DOHH2 (cell line): ENCODE measurements around the gene MYL12B.
A peak's percentile ranks its signal among the peaks of the same experiment; 100 is the strongest.

Source experiments
- H3F3A ChIP-seq: fragments of 200-600 bp; sonication (generic), shearing (Covaris generic); 2 replicates; pipeline ENCODE4 v1.6.0; 2016; ENCODE audit warnings: antibody characterized with exemption, mild to moderate bottlenecking; ENCODE audit not compliant: control insufficient read depth, insufficient read depth
- H3K27ac ChIP-seq: fragments of 200-600 bp; sonication (generic); 2 replicates; pipeline ENCODE4 v1.5.1; 2014; ENCODE audit warnings: low read depth, mild to moderate bottlenecking, low read length, moderate library complexity
- H3K27me3 ChIP-seq: fragments of 200-600 bp; sonication (generic); 2 replicates; pipeline ENCODE4 v1.6.1; 2014; ENCODE audit warnings: mild to moderate bottlenecking, low read length, mixed read lengths; ENCODE audit not compliant: control insufficient read depth
- H3K36me3 ChIP-seq: fragments of 200-600 bp; sonication (generic); 2 replicates; pipeline ENCODE4 v1.6.1; 2014; ENCODE audit warnings: mild to moderate bottlenecking, low read length, moderate library complexity, mixed read lengths; ENCODE audit not compliant: control insufficient read depth
- H3K4me1 ChIP-seq: fragments of 200-600 bp; sonication (generic); 2 replicates; pipeline ENCODE4 v1.6.1; 2014; ENCODE audit warnings: mild to moderate bottlenecking, low read length, mixed read lengths; ENCODE audit not compliant: control insufficient read depth
- H3K4me2 ChIP-seq: fragments of 200-600 bp; sonication (generic); 2 replicates; pipeline ENCODE4 v1.6.0; 2014; ENCODE audit warnings: mild to moderate bottlenecking, low read length, moderate library complexity
- H3K4me3 ChIP-seq: fragments of 200-600 bp; sonication (generic); 2 replicates; pipeline ENCODE4 v1.5.1; 2014; ENCODE audit warnings: mild to moderate bottlenecking, low read length, mixed read lengths
- H3K79me2 ChIP-seq: fragments of 200-600 bp; sonication (generic); 2 replicates; pipeline ENCODE4 v1.6.1; 2014; ENCODE audit warnings: mild to moderate bottlenecking, low read length, mixed read lengths; ENCODE audit not compliant: control insufficient read depth
- H3K9me2 ChIP-seq: fragments of 200-600 bp; sonication (generic); replicated peaks from 2 replicates; pipeline ENCODE4 v1.6.1; 2014; ENCODE audit warnings: mild to moderate bottlenecking, low read length, mixed read lengths; ENCODE audit not compliant: control insufficient read depth
- H3K9me3 ChIP-seq: fragments of 200-600 bp; sonication (generic); 2 replicates; pipeline ENCODE4 v1.6.1; 2014; ENCODE audit warnings: antibody characterized with exemption, low read length, mixed read lengths; ENCODE audit not compliant: control insufficient read depth, insufficient read depth
- H4K20me1 ChIP-seq: fragments of 200-600 bp; sonication (generic); 2 replicates; pipeline ENCODE4 v1.6.0; 2014; ENCODE audit warnings: low read depth, mild to moderate bottlenecking, antibody characterized with exemption, low read length, moderate library complexity; ENCODE audit not compliant: control insufficient read depth, insufficient read depth
- EZH2phosphoT487 ChIP-seq: fragments of 200-600 bp; sonication (generic); IDR thresholded peaks from 2 replicates; pipeline ENCODE4 v1.6.1; 2017; ENCODE audit warnings: borderline replicate concordance, mild to moderate bottlenecking, antibody characterized with exemption, low read length, moderate library complexity, mixed read lengths
- TF ChIP-seq, protein P1 (sequence below): fragments of 200-600 bp; sonication (generic); IDR thresholded peaks from one replicate; pipeline ENCODE4 v1.5.1; 2014; ENCODE audit warnings: antibody characterized with exemption, mild to moderate bottlenecking, low read depth, low read length; ENCODE audit not compliant: poor library complexity, severe bottlenecking

Gene MYL12B

DNA sequence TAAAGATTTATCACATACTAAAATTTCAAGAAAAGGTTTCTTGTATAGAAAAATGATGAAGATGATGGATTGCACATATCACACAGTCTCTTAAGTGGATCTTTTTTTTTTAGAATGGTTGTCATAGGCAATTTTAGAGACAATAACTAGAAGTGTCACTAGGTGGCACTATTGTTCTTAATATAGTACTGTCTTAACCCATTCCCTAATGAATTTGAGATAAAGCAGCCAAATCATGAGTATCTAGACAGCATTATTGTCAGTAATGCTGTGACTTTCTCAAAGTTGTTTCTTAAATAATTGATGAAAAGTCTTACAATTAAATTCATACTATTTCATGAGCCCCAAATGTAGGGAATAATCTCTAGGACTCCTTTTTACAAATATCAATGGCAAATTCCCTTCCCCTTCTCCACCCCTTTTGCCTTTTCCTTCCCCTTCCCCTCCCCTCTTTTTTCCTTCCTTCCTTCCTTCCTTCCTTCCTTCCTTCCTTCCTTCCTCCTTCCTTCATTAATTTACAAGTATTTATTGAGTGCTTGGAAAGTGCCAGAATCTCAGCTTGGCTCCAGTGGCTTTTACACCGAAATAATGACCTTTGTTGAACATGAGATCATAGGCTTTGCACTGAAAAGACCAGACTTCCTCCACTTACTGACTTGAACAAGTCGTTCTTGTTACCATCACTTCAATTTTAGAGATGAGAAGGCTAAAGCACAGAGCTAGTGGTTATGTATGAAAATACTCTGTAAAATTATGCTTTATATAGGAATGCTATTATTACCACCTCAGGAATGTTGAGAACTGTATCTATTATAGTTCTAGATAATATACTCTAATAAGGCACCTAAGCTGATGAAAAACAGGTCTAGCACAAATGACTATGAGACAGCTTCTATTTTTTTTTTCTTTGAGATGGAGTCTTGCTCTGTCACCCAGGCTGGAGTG, 19.8 kb downstream of the MYL12B start:
- H3K9me2 ChIP-seq = no peaks in the 10 kb centered on the region
- peaks cover 21% of the 10 kb centered on the region for H3F3A ChIP-seq
- H3K4me3 ChIP-seq = no peak overlapping the region
- H3K9me3 ChIP-seq = peaks cover 4% of the 10 kb centered on the region; the same call in 1 of the 2 replicates
- TF ChIP-seq, protein P1, sequence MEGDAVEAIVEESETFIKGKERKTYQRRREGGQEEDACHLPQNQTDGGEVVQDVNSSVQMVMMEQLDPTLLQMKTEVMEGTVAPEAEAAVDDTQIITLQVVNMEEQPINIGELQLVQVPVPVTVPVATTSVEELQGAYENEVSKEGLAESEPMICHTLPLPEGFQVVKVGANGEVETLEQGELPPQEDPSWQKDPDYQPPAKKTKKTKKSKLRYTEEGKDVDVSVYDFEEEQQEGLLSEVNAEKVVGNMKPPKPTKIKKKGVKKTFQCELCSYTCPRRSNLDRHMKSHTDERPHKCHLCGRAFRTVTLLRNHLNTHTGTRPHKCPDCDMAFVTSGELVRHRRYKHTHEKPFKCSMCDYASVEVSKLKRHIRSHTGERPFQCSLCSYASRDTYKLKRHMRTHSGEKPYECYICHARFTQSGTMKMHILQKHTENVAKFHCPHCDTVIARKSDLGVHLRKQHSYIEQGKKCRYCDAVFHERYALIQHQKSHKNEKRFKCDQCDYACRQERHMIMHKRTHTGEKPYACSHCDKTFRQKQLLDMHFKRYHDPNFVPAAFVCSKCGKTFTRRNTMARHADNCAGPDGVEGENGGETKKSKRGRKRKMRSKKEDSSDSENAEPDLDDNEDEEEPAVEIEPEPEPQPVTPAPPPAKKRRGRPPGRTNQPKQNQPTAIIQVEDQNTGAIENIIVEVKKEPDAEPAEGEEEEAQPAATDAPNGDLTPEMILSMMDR = peak; percentile 62
- TF ChIP-seq EZH2phosphoT487 = no peak
- peaks cover 39% of the 10 kb centered on the region for H3K4me1 ChIP-seq
- H3K79me2 ChIP-seq = no peaks in the 10 kb centered on the region
- peaks cover 30% of the 10 kb centered on the region for H3K36me3 ChIP-seq
- no peak overlapping the region for H3K27ac ChIP-seq
- H3K27me3 ChIP-seq = no peaks in the 10 kb centered on the region
- H4K20me1 ChIP-seq = no peaks in the 10 kb centered on the region
- no peak overlapping the region for H3K4me2 ChIP-seq

DNA sequence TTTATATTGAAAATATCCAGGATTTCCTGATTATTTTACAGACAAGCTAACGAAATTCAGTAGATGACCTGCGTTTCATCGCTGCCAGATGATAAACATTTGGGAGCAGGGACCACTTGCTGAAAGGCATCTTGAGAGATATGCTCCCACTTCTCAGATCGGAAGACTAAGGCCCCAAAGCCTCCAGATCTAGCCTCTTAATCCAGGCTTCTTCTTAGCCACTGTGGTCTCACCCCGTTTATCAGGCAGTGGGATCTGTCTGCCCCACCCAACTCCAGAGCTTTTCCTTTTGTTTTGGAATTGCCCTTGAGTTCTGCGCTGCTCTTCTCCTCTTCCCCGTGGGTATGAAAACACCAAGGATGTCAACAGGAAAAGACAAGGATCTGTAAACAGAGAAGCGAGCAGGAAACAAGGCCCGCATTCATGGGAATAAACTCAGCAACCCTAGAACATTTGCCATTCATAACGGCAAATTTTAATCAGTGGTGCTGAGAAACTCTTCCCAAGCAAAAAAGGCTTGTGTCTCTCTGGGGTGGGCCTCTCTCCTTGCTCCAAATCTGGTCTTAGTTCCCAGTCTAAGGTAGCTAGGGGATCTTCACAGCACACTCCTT, 21.4 kb downstream of the MYL12B start:
- no peaks in the 10 kb centered on the region for H3K79me2 ChIP-seq
- H3K9me2 ChIP-seq = no peaks in the 10 kb centered on the region
- peaks cover 16% of the 10 kb centered on the region for H3K36me3 ChIP-seq
- peaks cover 4% of the 10 kb centered on the region; the same call in 1 of the 2 replicates for H3K9me3 ChIP-seq
- H3K27ac ChIP-seq = no peak overlapping the region
- no peaks in the 10 kb centered on the region for H3K27me3 ChIP-seq
- TF ChIP-seq EZH2phosphoT487 = no peak
- TF ChIP-seq, protein P1 = no peak
- no peak overlapping the region for H3K4me2 ChIP-seq
- no peaks in the 10 kb centered on the region for H4K20me1 ChIP-seq
- peaks cover 25% of the 10 kb centered on the region for H3K4me1 ChIP-seq
- H3K4me3 ChIP-seq = no peak overlapping the region
- H3F3A ChIP-seq = peaks cover 21% of the 10 kb centered on the region

DNA sequence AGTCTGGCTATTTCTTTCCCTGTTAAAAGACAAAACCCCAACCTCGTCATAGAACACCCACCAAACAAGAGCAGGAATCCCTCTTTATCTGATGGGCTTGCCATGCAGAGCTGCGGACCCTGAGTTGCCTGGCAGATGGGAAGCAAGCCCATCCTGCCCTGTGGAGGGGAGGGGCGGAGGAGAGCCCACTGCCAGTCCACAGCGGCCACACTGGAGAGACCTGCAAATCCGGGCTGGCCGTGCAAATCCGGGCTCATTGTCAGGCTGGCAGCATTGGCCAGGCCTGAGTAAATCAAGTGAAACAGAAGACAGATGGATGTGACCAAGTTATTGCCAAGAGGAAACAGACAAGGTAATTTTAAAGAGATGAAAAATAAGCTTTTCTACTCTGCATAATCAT, 22.0 kb downstream of the MYL12B start:
- peaks cover 11% of the 10 kb centered on the region for H3K36me3 ChIP-seq
- TF ChIP-seq EZH2phosphoT487 = no peak
- TF ChIP-seq, protein P1 = no peak
- H4K20me1 ChIP-seq = no peaks in the 10 kb centered on the region
- no peaks in the 10 kb centered on the region for H3K9me2 ChIP-seq
- no peak overlapping the region for H3K4me2 ChIP-seq
- no peak overlapping the region for H3K27ac ChIP-seq
- no peaks in the 10 kb centered on the region for H3K79me2 ChIP-seq
- H3F3A ChIP-seq = peaks cover 17% of the 10 kb centered on the region
- peaks cover 20% of the 10 kb centered on the region for H3K4me1 ChIP-seq
- H3K27me3 ChIP-seq = no peaks in the 10 kb centered on the region
- peaks cover 4% of the 10 kb centered on the region; the same call in 1 of the 2 replicates for H3K9me3 ChIP-seq
- H3K4me3 ChIP-seq = no peak overlapping the region
